ENCODE results near the gene WDFY4. TPM values are rescaled to one million over a fixed set of nuclear protein-coding genes. Genes with fewer than 3 reads are reported as not detected.

The WDFY4 gene
- total RNA-seq, 6 donors from 2014 or later: 10.1 to 48.9 (median 32.1) TPM

GRCh38 chr10:48711830-48712229 is 27.2 kb downstream of the WDFY4 start:
- no peaks in the 10 kb centered on the region for H3K36me3 ChIP-seq
- H3K4me3 ChIP-seq: no peak overlapping the region
- H3K4me1 ChIP-seq: peaks cover 0 to 10% (median 4%) of the 10 kb centered on the region in 4 donors
- peaks cover 0 to 6% (median 0%) of the 10 kb centered on the region in 4 donors for H3K9me3 ChIP-seq
- no peak for DNase-seq
- no peak for ATAC-seq (ENCODE audit: low FRiP score in 2 of 2)
- H3K27me3 ChIP-seq: no peaks in the 10 kb centered on the region
- WGBS, 2 donors: 90 to 95% methylated on average over 3 of the region's 3 CpGs
- H3K27ac ChIP-seq: no peak overlapping the region
- TF ChIP-seq POLR2A (IDR thresholded peaks at IDR 0.05) (no peak), EP300 (IDR thresholded peaks at IDR 0.05) (no peak), POLR2AphosphoS5 (IDR thresholded peaks at IDR 0.05) (no peak), CTCF (IDR thresholded peaks at IDR 0.05) (no peak)

- DNase-seq (no peak), ATAC-seq (ENCODE audit: low FRiP score in 2 of 2) (peak in 1 of 2 donors; percentile 69)
- peaks cover 0 to 6% (median 0%) of the 10 kb centered on the region in 4 donors for H3K9me3 ChIP-seq
- H3K27me3 ChIP-seq: no peaks in the 10 kb centered on the region
- H3K4me3 ChIP-seq: no peak overlapping the region
- H3K27ac ChIP-seq: peak overlapping the region in 2 of 4 donors; percentile 46 to 57
- no peak for TF ChIP-seq CTCF (IDR thresholded peaks at IDR 0.05)
- peaks cover 0 to 6% (median 0%) of the 10 kb centered on the region in 4 donors for H3K4me1 ChIP-seq
- no peaks in the 10 kb centered on the region for H3K36me3 ChIP-seq
Observed at GRCh38 chr10:48714088-48714487, 29.4 kb downstream of the WDFY4 start.

- Histone ChIP-seq H3K27ac (no peak overlapping the region), H3K36me3 (no peaks in the 10 kb centered on the region), H3K4me1 (peaks cover 0 to 6% (median 0%) of the 10 kb centered on the region in 4 donors), H3K9me3 (peaks cover 0 to 6% (median 0%) of the 10 kb centered on the region in 4 donors), H3K4me3 (no peak overlapping the region), H3K27me3 (no peaks in the 10 kb centered on the region)
- TF ChIP-seq EP300 (IDR thresholded peaks at IDR 0.05): no peak
- TF ChIP-seq POLR2AphosphoS5 (IDR thresholded peaks at IDR 0.05): no peak
- TF ChIP-seq POLR2A (IDR thresholded peaks at IDR 0.05): no peak
- TF ChIP-seq CTCF (IDR thresholded peaks at IDR 0.05): no peak
- DNase-seq (no peak), ATAC-seq (ENCODE audit: low FRiP score in 2 of 2) (no peak)
- WGBS, 2 donors: 84 to 86% methylated on average over 3 to 4 of the region's 4 CpGs
Observed at GRCh38 chr10:48716416-48716815, 31.7 kb downstream of the WDFY4 start.

- ATAC-seq (ENCODE audit: low FRiP score in 2 of 2) (no peak), DNase-seq (no peak)
- Histone ChIP-seq H3K27me3 (no peaks in the 10 kb centered on the region), H3K36me3 (no peaks in the 10 kb centered on the region), H3K4me1 (peaks cover 0 to 1% (median 0%) of the 10 kb centered on the region in 4 donors), H3K4me3 (no peak overlapping the region), H3K9me3 (no peaks in the 10 kb centered on the region), H3K27ac (no peak overlapping the region)
- WGBS, 2 donors: 48 to 63% methylated on average over 2 to 5 of the region's 5 CpGs
- TF ChIP-seq POLR2AphosphoS5 (IDR thresholded peaks at IDR 0.05): no peak
- no peak for TF ChIP-seq EP300 (IDR thresholded peaks at IDR 0.05)
- no peak for TF ChIP-seq CTCF (IDR thresholded peaks at IDR 0.05)
- TF ChIP-seq POLR2A (IDR thresholded peaks at IDR 0.05): no peak
Observed at GRCh38 chr10:48720611-48721010, 35.9 kb downstream of the WDFY4 start.
